Measurements from ENCODE around the gene MAPKAPK5.

Gene MAPKAPK5

DNA sequence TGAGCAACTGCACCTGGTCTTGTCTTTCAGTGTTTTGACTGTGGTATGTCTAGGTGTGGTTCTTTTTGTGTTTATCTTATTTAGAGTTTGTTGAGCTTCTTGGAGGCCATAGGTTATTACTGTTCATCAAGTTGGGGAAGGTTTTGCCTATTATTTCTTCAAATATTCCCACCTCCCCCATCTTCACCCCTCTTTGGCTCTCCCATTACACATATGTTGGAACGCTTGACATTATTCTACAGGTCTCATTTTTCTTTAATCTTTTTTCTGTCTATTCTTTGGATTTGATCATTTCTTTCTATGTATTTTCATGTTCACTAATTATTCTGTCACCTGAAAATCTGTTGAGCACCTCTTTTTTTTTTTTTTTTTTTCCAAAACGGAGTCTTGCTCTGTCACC, 16.2 kb downstream of the MAPKAPK5 start:
- H3K9me3 ChIP-seq (ENCODE audit: control insufficient read depth, insufficient read depth, low read depth, low read length), result peaks cover 3% of the 10 kb centered on the region; the same call in 1 of the 2 replicates

DNA sequence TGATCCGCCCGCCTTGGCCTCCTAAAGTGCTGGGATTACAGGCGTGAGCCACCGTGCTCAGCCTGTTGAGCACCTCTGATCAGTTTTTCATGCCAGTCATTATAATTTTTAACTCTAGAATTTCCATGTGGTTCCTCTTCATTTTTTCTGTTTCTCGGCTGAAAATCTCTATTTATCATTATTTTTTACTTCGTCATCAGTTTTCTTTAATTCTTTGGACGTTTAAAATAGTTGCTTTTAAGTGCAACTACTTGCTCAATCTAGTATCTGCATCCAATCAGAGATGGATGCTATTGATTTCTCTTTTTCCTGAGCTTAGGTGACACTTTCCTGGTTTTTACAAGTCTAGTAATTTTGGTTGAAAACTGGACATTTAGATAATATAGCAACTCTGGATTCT, 16.8 kb downstream of the MAPKAPK5 start:
- Histone ChIP-seq H3K27ac (ENCODE audit: low read depth, low read length) (no peak overlapping the region), H3K27me3 (ENCODE audit: control insufficient read depth, insufficient read depth, low read length) (no peaks in the 10 kb centered on the region), H3K9ac (ENCODE audit: low read length) (no peak overlapping the region), H3K9me3 (ENCODE audit: control insufficient read depth, insufficient read depth, low read depth, low read length) (peaks cover 3% of the 10 kb centered on the region; the same call in 1 of the 2 replicates), H3K4me1 (ENCODE audit: control insufficient read depth, insufficient read depth, low read length) (no peaks in the 10 kb centered on the region), H3K4me3 (ENCODE audit: low read depth, low read length) (no peak overlapping the region), H3K36me3 (ENCODE audit: control insufficient read depth, insufficient read depth, low read length) (peaks cover 9% of the 10 kb centered on the region; the same call in 1 of the 2 replicates)

More for the DNA sequence above, 16.2 kb downstream of the MAPKAPK5 start:
- no peaks in the 10 kb centered on the region for H3K27me3 ChIP-seq (ENCODE audit: control insufficient read depth, insufficient read depth, low read length)
- no peaks in the 10 kb centered on the region for H3K4me1 ChIP-seq (ENCODE audit: control insufficient read depth, insufficient read depth, low read length)
- no peak overlapping the region for H3K27ac ChIP-seq (ENCODE audit: low read depth, low read length)
- H3K4me3 ChIP-seq (ENCODE audit: low read depth, low read length), result no peak overlapping the region
- H3K9ac ChIP-seq (ENCODE audit: low read length), result no peak overlapping the region
- H3K36me3 ChIP-seq (ENCODE audit: control insufficient read depth, insufficient read depth, low read length), result peaks cover 8% of the 10 kb centered on the region; the same call in 1 of the 2 replicates

DNA sequence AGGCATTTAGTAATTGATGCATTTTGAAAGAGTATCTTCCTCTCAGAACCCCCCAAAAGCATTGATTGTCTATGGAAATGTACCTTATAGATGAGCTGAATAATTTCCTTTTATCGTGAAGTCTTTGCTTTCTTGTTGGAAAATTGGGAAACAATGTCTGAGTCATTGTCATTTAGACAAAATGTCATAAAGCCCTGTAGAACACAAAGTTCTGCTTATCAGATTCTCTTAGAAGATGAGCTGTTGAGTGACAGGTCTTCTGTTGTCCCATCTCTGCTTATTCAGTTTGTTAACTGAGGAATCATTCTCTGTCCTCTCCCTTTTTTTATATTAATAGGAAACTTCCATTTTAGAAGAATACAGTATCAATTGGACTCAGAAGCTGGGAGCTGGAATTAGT, 22.9 kb downstream of the MAPKAPK5 start:
- H3K9me3 ChIP-seq (ENCODE audit: control insufficient read depth, insufficient read depth, low read depth, low read length), result no peaks in the 10 kb centered on the region
- no peak overlapping the region for H3K27ac ChIP-seq (ENCODE audit: low read depth, low read length)
- H3K4me3 ChIP-seq (ENCODE audit: low read depth, low read length), result no peak overlapping the region
- H3K27me3 ChIP-seq (ENCODE audit: control insufficient read depth, insufficient read depth, low read length), result no peaks in the 10 kb centered on the region
- no peak overlapping the region for H3K9ac ChIP-seq (ENCODE audit: low read length)
- H3K4me1 ChIP-seq (ENCODE audit: control insufficient read depth, insufficient read depth, low read length), result peaks cover 35% of the 10 kb centered on the region
- H3K36me3 ChIP-seq (ENCODE audit: control insufficient read depth, insufficient read depth, low read length), result peaks cover 44% of the 10 kb centered on the region

DNA sequence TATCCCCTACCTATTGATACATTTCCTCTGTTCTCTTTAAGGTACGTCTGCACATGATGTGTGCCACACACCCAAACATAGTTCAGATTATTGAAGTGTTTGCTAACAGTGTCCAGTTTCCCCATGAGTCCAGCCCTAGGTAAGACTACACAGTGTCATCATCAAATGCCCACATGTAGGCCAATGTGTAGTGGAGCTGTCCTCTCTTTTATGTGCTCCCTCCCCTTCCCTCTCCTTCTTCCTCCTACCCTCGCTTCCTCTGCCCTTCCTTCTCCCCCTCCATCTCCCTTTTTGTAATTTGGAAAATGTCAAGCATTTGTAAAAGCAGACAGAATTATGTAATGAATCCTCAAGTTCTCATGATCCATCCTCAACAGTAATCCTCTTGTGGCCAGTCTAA, 25.5 kb downstream of the MAPKAPK5 start:
- H3K36me3 ChIP-seq (ENCODE audit: control insufficient read depth, insufficient read depth, low read length), result peaks cover 66% of the 10 kb centered on the region

DNA sequence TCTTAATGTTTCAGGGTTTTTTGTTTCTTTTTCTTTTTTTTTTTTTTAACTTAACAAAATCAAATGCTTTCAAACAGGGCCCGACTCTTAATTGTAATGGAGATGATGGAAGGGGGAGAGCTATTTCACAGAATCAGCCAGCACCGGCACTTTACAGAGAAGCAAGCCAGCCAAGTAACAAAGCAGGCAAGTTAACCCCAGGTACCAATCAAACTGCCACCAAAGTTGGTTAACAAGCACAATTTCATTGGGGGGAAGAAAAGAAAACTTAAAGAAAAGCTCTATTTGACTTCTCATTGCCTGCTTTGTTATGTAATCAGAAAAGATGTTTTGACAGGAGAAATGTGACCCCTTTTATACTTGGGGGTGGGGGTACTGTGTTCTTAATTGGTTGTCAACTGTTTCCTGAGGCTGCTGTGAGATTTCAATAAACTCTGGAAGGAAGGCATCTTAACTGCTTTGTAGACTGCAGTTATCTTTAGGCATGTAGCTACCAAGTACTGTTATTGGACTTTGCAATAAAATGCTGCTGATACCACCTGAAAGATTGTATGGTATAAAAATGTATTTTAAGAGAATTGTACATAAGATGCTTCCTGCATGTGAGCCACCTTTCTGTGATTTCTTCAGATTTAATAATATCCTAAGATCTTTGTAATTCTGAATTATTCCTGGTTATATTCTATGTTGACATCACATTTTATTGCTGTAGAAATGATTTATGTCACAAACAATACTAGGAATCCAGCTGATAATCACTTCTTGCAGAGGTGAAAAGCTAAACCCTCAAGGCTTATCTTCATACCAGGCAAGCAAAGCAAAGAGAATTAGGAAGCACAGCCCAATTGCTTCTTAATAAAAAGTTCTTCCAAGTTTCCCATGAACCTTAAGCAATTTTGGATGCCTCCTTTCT, 26.9 kb downstream of the MAPKAPK5 start:
- peak overlapping the region; percentile 33 for H3K4me3 ChIP-seq (ENCODE audit: low read depth, low read length)
- no peak overlapping the region for H3K9ac ChIP-seq (ENCODE audit: low read length)

More for the DNA sequence above, 25.5 kb downstream of the MAPKAPK5 start:
- Histone ChIP-seq H3K9ac (ENCODE audit: low read length) (no peak overlapping the region), H3K4me3 (ENCODE audit: low read depth, low read length) (no peak overlapping the region), H3K27ac (ENCODE audit: low read depth, low read length) (peak overlapping the region; percentile 89), H3K27me3 (ENCODE audit: control insufficient read depth, insufficient read depth, low read length) (no peaks in the 10 kb centered on the region), H3K4me1 (ENCODE audit: control insufficient read depth, insufficient read depth, low read length) (peaks cover 39% of the 10 kb centered on the region), H3K9me3 (ENCODE audit: control insufficient read depth, insufficient read depth, low read depth, low read length) (no peaks in the 10 kb centered on the region)

DNA sequence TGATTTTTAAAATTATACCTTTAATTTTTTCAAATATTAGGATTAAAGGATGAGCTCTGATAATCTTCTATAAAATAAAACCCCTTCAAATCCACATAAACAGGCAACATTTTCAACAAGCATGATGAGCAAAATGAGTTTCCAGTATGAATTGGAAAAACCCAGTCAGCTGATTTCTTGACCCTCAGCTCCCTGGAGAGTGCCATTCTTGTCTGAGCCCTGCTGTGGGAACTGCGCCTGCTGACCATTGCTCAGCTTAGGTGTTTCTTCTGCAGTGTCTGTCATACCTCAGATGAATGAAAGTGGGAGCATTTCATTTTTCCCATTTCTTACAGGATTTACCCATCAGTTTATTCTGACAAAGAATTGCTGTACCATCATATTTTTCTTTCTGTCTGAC, 27.6 kb downstream of the MAPKAPK5 start:
- H3K9ac ChIP-seq (ENCODE audit: low read length), result no peak overlapping the region
- H3K27ac ChIP-seq (ENCODE audit: low read depth, low read length), result no peak overlapping the region
- H3K4me1 ChIP-seq (ENCODE audit: control insufficient read depth, insufficient read depth, low read length), result peaks cover 39% of the 10 kb centered on the region
- H3K27me3 ChIP-seq (ENCODE audit: control insufficient read depth, insufficient read depth, low read length), result no peaks in the 10 kb centered on the region
- H3K4me3 ChIP-seq (ENCODE audit: low read depth, low read length), result no peak overlapping the region
- no peaks in the 10 kb centered on the region for H3K9me3 ChIP-seq (ENCODE audit: control insufficient read depth, insufficient read depth, low read depth, low read length)
- peaks cover 80% of the 10 kb centered on the region for H3K36me3 ChIP-seq (ENCODE audit: control insufficient read depth, insufficient read depth, low read length)

More for the DNA sequence above, 26.9 kb downstream of the MAPKAPK5 start:
- H3K4me1 ChIP-seq (ENCODE audit: control insufficient read depth, insufficient read depth, low read length), result peaks cover 39% of the 10 kb centered on the region
- H3K27me3 ChIP-seq (ENCODE audit: control insufficient read depth, insufficient read depth, low read length), result no peaks in the 10 kb centered on the region
- H3K36me3 ChIP-seq (ENCODE audit: control insufficient read depth, insufficient read depth, low read length), result peaks cover 78% of the 10 kb centered on the region
- H3K27ac ChIP-seq (ENCODE audit: low read depth, low read length), result peak overlapping the region; percentile 89
- no peaks in the 10 kb centered on the region for H3K9me3 ChIP-seq (ENCODE audit: control insufficient read depth, insufficient read depth, low read depth, low read length)

DNA sequence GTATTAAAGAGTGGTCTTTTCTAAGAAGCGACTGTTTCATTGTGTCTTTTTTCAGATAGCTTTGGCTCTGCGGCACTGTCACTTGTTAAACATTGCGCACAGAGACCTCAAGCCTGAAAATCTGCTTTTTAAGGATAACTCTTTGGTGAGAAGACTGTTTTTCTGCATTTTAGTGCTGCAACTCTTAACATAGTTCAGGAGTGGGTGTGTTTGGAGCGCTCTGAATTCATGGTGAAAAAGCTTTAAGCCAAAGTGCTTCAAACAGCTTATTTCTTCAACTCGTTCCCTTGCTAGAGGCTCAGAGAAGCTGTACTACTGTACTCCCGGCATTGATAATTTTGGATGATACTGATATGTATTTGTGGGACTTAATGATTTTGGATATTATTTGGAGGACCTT, 28.2 kb downstream of the MAPKAPK5 start:
- H3K4me1 ChIP-seq (ENCODE audit: control insufficient read depth, insufficient read depth, low read length), result peaks cover 39% of the 10 kb centered on the region
- no peak overlapping the region for H3K4me3 ChIP-seq (ENCODE audit: low read depth, low read length)
- H3K9me3 ChIP-seq (ENCODE audit: control insufficient read depth, insufficient read depth, low read depth, low read length), result no peaks in the 10 kb centered on the region
- H3K9ac ChIP-seq (ENCODE audit: low read length), result no peak overlapping the region
- no peaks in the 10 kb centered on the region for H3K27me3 ChIP-seq (ENCODE audit: control insufficient read depth, insufficient read depth, low read length)
- peak overlapping the region; percentile 46; the same call in 1 of the 2 replicates for H3K27ac ChIP-seq (ENCODE audit: low read depth, low read length)
- H3K36me3 ChIP-seq (ENCODE audit: control insufficient read depth, insufficient read depth, low read length), result peaks cover 77% of the 10 kb centered on the region

DNA sequence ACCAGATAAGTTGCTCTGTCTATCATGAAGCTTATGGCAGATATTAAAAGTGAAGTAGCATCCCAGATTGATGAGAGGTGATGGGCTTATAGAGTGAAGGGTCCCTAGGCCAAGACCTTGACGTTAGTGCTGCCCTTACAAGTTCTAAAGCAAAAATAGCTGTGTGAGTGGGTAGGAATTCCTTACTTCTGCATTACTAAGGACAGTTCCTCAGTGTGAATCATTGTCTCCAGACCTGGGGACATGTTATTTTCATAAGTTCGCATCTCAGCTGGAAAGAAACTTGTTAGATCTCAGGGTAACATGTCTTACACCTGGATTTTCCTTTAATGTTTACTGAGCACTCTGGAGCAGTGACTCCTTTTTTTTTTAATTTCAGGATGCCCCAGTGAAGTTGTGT, 28.7 kb downstream of the MAPKAPK5 start:
- Histone ChIP-seq H3K4me1 (ENCODE audit: control insufficient read depth, insufficient read depth, low read length) (peaks cover 39% of the 10 kb centered on the region), H3K36me3 (ENCODE audit: control insufficient read depth, insufficient read depth, low read length) (peaks cover 81% of the 10 kb centered on the region), H3K4me3 (ENCODE audit: low read depth, low read length) (no peak overlapping the region), H3K27me3 (ENCODE audit: control insufficient read depth, insufficient read depth, low read length) (no peaks in the 10 kb centered on the region), H3K27ac (ENCODE audit: low read depth, low read length) (peak overlapping the region; percentile 46; the same call in 1 of the 2 replicates), H3K9ac (ENCODE audit: low read length) (no peak overlapping the region), H3K9me3 (ENCODE audit: control insufficient read depth, insufficient read depth, low read depth, low read length) (no peaks in the 10 kb centered on the region)

DNA sequence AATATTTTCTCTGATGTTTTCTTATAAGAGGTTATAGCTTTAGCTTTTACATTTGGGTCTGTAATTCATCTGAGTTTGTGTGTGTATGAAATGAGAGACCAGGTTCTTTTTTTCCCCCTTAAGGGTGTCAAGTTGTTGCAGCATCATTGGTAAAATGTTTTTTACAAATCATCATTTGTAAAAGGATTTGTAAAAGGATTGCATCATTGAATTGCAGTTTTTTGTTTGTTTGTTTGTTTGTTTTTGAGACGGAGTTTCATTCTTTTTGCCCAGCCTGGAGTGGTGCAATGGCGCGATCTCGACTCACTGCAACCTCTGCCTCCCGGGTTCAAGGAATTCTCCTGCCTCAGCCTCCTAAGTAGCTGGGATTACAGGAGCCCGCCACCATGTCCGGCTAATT, 31.1 kb downstream of the MAPKAPK5 start:
- Histone ChIP-seq H3K4me1 (ENCODE audit: control insufficient read depth, insufficient read depth, low read length) (peaks cover 19% of the 10 kb centered on the region), H3K27ac (ENCODE audit: low read depth, low read length) (no peak overlapping the region), H3K4me3 (ENCODE audit: low read depth, low read length) (no peak overlapping the region), H3K27me3 (ENCODE audit: control insufficient read depth, insufficient read depth, low read length) (no peaks in the 10 kb centered on the region), H3K36me3 (ENCODE audit: control insufficient read depth, insufficient read depth, low read length) (peaks cover 78% of the 10 kb centered on the region), H3K9me3 (ENCODE audit: control insufficient read depth, insufficient read depth, low read depth, low read length) (no peaks in the 10 kb centered on the region), H3K9ac (ENCODE audit: low read length) (no peak overlapping the region)

DNA sequence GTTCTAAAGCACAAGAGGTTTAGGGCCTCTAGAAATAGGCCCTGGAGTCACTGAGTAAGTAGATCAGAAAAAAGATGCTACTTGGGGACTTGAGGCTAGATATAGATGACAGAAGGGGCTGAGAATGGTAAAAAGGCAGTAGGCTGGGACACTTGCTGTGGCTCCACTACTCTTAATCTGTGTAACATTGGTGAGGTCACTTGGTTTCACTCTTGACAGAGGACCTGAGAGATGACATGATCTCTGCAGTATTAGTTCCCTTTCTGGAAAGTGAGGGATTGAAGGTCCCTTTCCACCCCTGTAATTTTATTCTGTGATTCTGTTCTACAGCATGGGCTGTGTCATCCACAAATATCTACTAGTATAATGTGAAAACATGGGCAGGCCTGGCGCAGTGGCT, 39.7 kb downstream of the MAPKAPK5 start:
- H3K27me3 ChIP-seq (ENCODE audit: control insufficient read depth, insufficient read depth, low read length), result no peaks in the 10 kb centered on the region

More for the DNA sequence above, 39.7 kb downstream of the MAPKAPK5 start:
- H3K27ac ChIP-seq (ENCODE audit: low read depth, low read length), result no peak overlapping the region
- no peak overlapping the region for H3K4me3 ChIP-seq (ENCODE audit: low read depth, low read length)
- H3K9me3 ChIP-seq (ENCODE audit: control insufficient read depth, insufficient read depth, low read depth, low read length), result no peaks in the 10 kb centered on the region
- H3K36me3 ChIP-seq (ENCODE audit: control insufficient read depth, insufficient read depth, low read length), result peaks cover 86% of the 10 kb centered on the region
- no peaks in the 10 kb centered on the region for H3K4me1 ChIP-seq (ENCODE audit: control insufficient read depth, insufficient read depth, low read length)
- no peak overlapping the region for H3K9ac ChIP-seq (ENCODE audit: low read length)

All from HUES6 (cell line).